HG03139 (cell line): ENCODE data around the gene HDAC11.
"Not testable (repeated sequence)": the region's sequence is repeated elsewhere in the genome, so short reads cannot be mapped to it uniquely, and the experiment has no call there.

Experiments
- ATAC-seq: cut with Tn5 transposase; IDR thresholded peaks from one replicate; pipeline ENCODE4 v1.9.1; 2021; ENCODE audit not compliant: unreplicated experiment

Gene HDAC11

GRCh38 chr3:13492976-13493866 lies 13.1 kb downstream of the HDAC11 start:
- no peak for ATAC-seq

DNA sequence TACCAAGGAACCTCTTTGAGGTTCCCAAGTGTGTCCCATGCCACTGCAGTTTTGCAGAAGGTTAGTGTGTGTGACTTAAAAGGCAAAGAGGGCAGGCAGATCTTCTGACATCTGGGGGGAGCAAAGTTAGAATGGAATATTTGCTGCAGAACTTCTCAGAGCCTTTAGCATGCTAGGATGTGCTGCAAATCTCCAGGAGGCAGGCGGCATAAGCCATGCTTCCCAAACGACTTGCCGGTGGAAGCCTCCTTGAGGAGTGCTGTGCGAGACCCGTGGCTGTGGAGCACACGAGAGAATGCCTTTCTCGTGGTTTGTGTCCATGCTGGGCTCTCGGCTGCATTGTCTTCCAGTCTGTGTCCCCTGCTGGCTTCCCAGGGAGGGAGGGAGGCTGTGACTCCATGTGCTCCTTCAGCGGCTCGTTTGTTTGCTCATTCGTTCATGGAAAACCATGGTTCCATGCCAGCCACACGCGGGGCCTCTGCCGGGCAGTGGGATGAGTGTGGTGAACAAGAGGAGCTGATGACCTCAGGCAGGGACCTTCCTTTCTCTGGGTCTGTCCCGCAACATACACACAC lies 13.8 kb downstream of the HDAC11 start:
- ATAC-seq = no peak

- ATAC-seq = no peak
These were observed 14.6 kb downstream of the HDAC11 start for GRCh38 chr3:13494463-13495350.

DNA sequence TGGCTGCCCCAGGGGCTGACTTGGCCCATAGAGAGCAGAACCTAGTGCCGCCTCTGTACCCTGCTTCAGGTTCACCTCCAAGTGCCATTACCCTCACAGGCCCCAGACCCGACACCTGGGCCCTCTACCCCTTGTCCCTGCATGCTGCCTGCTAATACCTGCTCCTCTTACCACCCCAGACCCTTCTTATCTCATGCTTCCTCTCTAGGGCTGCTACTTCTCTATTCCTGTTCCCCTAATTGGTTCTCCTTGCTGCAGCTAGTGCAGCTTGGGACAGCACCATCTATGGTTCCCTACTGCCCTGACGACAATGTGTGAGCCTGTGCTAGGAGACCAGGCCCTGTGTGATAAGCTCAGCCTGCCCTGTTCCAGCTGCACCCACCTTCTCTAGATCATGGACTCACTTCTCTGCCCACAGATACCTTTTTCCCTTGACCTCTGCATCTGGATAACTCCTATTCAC lies 15.3 kb downstream of the HDAC11 start:
- ATAC-seq = no peak

DNA sequence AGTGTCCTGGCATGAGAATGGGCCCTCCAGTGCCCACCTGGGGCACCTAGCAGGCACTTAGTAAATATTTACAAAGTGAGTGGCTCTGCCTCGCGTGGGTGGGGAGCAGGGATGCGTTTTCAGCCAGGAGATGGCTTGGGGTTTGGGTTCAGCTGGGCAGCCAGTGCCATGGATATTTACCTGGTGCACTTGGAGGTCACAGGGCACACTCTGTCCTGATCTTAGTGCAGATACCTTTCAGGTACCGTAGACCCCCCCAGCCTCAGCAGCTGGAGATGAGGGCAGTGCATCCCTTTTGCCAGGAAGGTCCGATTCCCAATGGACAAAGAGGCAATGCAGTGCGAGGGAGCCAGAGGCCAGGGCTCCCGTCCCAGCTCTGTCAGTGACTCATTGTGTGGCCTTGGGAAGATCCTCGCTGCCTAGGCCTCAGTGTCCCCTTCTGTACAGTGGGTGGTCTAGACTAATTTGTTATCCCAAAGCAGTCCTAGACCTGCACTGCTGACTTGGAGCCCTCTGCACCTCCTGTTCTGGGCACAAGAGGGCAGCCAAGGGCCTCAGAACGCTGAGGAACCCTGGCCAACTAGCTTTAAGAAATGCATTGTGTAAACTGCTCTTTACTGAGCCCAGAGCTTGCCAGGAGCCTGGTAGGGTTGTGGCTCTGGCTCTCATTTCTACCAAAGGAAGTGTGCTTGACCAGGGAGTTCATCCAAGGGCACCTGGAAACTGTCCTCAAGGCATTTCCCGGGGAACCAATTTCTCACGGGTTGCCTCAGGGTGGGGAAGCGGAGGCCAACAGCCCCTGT lies 16.0 kb downstream of the HDAC11 start:
- peak; percentile 62 for ATAC-seq

- ATAC-seq = no peak
These were observed 16.8 kb downstream of the HDAC11 start for GRCh38 chr3:13496879-13497278.

- no peak for ATAC-seq
These were observed 17.3 kb downstream of the HDAC11 start for GRCh38 chr3:13497386-13497785.

DNA sequence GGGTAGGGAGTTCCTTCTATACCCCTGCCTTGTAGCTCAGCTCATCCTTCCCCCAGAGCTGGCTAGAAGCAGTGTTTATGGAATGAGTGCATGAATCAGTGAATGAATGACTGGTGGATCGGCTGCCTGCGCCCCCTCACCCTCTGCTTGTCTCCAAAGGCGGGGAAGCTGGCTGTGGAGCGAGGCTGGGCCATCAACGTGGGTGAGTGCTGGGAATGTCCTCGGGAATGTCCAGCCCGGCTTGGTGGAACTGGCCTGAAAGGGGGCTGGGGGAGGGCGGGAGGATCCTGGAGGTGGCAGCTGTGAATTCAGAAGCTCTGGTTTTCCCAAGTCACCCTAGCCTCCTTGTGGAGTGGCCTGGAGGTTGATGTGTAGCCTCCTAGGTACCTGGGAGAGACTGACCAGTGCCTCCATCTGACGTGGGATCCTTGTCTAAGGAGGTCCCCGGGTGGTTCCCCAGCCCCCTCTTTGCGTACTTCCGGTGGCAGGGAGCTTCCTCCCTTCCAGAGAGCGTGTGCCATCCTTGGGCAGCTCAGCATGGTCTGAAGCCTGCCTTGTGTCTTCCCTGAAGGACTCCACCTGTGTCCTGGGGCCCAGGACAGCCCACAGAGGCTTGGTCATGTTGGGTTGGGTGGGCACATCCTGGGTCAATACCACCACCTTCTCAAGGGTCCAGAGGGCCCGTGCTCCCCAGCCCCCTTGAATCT lies 18.4 kb downstream of the HDAC11 start:
- ATAC-seq = no peak

DNA sequence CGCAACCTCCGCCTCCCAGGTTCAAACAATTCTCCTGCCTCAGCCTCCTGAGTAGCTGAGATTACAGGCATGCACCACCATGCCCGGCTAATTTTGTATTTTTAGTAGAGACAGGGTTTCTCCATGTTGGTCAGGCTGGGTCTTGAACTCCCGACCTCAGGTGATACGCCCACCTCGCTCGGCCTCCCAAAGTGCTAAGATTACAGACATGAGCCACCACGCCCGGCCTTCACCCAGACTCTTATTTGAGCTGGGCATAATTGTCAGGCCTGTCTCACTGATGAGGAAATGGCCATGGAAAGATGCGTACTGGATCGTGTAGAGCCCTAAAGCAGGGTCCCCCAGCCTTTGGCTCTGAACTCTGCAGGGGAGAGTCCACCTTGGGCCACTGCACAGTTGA lies 19.1 kb downstream of the HDAC11 start:
- ATAC-seq = not testable (repeated sequence)

- ATAC-seq = no peak
These were observed 20.2 kb downstream of the HDAC11 start for GRCh38 chr3:13500133-13500885.

DNA sequence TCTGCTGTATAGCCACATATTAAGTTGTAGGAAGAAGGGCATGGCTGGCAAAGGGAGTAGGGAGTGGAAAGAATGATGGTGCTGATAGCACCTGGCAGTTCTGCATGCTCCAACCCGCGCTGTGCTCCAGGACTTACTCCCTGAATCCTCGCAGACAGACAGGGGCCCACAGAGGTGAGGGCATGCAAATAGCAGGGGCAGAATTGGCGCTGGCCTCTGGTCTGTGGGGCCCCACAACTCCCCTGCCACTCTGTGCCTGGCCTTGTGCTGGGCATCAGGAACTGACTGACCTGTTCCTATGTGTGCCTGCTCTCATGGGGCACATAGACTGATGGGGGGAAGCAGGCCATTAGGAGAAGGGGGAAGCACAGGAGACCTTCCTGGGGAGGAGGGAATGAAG lies 20.9 kb downstream of the HDAC11 start:
- ATAC-seq = no peak

- ATAC-seq = no peak
These were observed 21.4 kb downstream of the HDAC11 start for GRCh38 chr3:13501521-13501920.

DNA sequence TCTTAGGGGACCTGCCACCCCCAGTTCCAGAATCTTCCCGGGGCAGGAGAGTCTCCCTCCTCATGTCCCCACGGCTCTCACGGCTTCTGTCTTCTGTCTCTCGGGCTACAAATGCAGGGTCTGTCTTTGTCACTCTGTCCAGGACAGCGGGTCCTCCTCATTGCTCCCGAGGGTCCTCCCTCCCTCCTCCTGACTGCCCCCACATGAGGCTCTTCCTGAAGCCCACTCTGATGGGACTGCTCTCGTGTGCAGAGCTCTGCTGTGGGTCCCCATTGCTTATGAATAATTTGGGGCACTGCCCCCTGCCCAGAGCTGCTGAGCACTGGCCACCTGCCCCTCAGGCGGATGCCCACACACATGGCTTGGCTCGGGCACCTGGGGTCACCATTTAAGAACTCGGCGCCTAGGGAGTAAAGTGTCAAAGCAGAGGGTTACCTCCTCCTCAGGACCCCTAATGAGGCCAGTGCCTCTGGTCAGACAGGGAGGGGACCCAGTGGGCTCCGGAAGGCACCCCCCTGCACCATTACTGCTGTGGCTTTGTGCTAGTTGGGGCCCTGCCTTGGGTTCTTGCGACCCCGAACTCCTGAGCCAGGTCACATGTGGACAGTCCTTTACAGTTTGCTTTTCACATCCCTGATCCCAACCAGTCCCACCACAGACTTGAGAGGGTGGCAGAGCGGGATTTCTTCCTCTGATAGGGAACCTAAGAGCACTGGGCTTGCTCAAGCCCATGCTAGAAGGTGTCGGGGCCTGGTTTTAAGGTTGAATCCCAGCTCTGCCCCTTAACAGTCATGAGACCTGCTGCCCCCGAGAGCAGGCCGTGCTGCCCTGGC lies 22.1 kb downstream of the HDAC11 start:
- ATAC-seq = no peak

DNA sequence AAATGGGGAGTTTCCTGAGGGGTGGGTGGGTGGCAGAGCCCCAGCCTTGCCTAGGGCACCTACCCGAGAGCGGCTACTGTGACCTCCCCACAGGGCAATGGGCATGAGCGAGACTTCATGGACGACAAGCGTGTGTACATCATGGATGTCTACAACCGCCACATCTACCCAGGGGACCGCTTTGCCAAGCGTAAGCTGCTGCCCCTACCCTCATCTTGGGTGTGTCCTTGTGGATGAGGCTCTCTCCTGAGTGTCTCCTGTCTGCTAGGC lies 22.6 kb downstream of the HDAC11 start:
- no peak for ATAC-seq

- ATAC-seq = no peak
These were observed 24.2 kb downstream of the HDAC11 start for GRCh38 chr3:13504161-13504831.

DNA sequence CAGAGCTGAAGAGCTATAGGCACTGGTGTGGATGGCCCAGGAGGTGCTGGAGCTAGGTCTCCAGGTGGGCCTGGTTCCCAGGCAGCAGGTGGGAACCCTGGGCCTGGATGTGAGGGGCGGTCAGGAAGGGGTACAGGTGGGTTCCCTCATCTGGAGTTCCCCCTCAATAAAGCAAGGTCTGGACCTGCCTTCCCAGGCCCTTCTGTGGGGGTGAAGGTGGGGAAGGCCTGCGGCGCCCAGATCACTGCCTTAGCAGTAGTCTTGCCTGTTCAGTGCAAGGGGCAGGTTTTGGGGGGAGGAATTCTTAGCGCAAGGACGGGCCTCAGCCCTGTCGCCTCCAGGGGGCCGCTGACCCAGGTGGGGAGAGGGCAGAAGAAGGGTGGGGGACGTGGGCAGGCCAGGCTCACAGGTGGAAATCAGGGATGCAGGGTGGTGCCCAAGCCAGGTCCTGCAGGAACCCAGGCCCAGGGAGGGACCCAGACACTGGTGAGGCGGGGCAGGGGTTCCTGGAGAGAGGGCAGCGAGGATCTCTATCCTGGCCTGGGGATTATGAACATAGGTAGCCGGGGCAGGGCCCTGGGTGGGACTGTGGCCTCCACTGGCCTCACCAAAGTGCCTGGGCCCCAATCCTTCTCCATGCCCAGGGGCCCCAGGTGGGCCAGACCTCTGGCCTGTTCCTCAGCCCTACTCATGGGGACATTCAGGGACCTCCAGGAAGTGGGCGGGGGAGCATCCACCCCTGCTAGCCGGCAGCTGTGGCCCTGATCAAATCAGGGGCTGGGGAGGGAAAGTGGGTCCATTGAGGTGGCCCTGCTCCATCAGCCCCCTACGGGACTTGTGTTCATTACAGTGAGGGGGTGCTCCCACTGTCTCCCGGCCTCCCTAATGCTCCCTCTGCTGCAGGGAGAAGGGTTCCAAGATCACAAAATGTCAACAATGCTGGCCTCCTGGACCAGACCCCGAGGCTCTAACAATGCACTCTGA lies 25.3 kb downstream of the HDAC11 start:
- ATAC-seq = no peak

DNA sequence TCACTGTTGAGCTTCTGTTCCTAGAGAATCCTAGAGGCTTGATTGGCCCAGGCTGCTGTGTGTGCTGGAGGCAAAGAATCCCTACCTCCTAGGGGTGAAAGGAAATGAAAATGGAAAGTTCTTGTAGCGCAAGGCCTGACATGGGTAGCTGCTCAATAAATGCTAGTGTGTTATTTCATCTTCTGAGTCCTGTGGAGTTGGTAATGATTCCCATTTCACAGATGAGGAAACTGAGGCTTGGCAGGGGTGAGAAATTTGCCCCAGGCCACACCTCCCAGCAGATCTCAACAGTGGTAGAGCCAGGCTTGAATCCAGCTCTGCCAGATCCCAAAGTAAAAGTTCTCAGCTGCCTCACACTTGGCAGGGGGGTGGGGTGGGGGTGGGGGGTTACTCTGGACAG lies 26.1 kb downstream of the HDAC11 start:
- no peak for ATAC-seq
